Measurements from ENCODE around the gene COX7A2L.

The COX7A2L gene

DNA sequence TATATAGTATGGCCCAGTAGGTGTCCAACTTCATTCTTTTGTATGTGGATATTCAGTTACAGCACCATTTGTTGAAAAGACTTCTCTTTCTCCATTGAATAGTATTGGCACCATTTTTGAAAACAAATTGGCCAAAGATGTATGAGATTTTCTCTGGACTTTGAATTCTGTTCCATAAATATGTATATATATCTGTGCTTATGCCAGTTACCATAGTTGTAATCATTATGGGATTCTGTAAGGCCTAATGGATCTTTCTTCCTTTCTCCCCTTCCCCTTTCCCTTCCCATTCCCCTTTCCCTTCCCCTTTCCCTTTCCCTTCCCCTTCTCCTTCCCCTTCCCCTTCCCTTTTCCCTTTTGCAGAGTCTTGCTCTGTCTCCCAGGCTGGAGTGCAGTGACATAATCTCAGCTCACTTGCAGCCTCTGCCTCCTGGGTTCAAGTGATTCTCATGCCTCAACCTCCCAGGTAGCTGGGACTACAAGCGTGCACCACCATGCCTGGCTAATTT lies 51.0 kb downstream of the COX7A2L start:
- Histone ChIP-seq H2AFZ (ENCODE audit: low read length) (no peak overlapping the region), H3K4me1 (ENCODE audit: low read length) (no peaks in the 10 kb centered on the region), H3K4me3 (ENCODE audit: low read length) (no peak overlapping the region), H3K27me3 (replicated peaks; ENCODE audit: insufficient read depth, low read length) (no peaks in the 10 kb centered on the region), H3K79me2 (ENCODE audit: low read length) (no peaks in the 10 kb centered on the region), H3F3A (ENCODE audit: insufficient read depth, low read length) (no peaks in the 10 kb centered on the region), H4K20me1 (ENCODE audit: insufficient read depth, low read length) (no peaks in the 10 kb centered on the region), H3K9ac (ENCODE audit: low read length) (no peak overlapping the region), H3K36me3 (replicated peaks; ENCODE audit: insufficient read depth, low read length) (no peaks in the 10 kb centered on the region; the same call in 1 of the 2 replicates), H3K27ac (ENCODE audit: low read length) (no peak overlapping the region), H3K9me2 (replicated peaks; ENCODE audit: insufficient read depth, low read length) (no peaks in the 10 kb centered on the region), H3K4me2 (ENCODE audit: low read depth, low read length) (no peak overlapping the region), H3K9me3 (replicated peaks; ENCODE audit: insufficient read depth, low read length) (no peaks in the 10 kb centered on the region)
- DNase-seq = no peak
- TF ChIP-seq EZH2 (optimal IDR thresholded peaks at IDR 0.05; ENCODE audit: low read depth, low read length) (no peak), EZH2phosphoT487 (IDR thresholded peaks at IDR 0.05; ENCODE audit: low read length) (no peak)
- TF ChIP-seq, protein P1, sequence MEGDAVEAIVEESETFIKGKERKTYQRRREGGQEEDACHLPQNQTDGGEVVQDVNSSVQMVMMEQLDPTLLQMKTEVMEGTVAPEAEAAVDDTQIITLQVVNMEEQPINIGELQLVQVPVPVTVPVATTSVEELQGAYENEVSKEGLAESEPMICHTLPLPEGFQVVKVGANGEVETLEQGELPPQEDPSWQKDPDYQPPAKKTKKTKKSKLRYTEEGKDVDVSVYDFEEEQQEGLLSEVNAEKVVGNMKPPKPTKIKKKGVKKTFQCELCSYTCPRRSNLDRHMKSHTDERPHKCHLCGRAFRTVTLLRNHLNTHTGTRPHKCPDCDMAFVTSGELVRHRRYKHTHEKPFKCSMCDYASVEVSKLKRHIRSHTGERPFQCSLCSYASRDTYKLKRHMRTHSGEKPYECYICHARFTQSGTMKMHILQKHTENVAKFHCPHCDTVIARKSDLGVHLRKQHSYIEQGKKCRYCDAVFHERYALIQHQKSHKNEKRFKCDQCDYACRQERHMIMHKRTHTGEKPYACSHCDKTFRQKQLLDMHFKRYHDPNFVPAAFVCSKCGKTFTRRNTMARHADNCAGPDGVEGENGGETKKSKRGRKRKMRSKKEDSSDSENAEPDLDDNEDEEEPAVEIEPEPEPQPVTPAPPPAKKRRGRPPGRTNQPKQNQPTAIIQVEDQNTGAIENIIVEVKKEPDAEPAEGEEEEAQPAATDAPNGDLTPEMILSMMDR (IDR thresholded peaks at IDR 0.05; ENCODE audit: low read length) = no peak

DNA sequence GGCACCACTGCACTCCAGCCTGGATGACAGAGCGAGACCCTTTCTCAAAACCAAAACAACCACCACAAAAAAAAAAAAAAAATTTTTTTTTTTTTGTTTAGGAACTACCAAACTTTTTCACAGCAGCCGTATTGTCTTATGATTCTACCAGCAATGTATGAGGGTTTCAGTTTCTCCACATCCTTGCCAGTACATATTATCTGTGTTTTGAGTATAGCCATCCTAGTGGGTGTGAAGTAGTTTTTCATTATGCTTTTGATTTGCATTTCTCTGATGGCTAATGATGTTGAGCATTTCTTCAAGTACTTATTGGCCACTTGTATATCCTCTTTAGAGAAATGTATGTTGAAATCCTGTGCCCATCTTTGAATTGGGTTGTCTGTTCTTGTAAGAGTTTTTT lies 51.7 kb downstream of the COX7A2L start:
- Histone ChIP-seq H3K9me2 (replicated peaks; ENCODE audit: insufficient read depth, low read length) (no peaks in the 10 kb centered on the region), H3K4me1 (ENCODE audit: low read length) (no peaks in the 10 kb centered on the region), H3K79me2 (ENCODE audit: low read length) (no peaks in the 10 kb centered on the region), H4K20me1 (ENCODE audit: insufficient read depth, low read length) (no peaks in the 10 kb centered on the region), H3F3A (ENCODE audit: insufficient read depth, low read length) (no peaks in the 10 kb centered on the region), H3K4me3 (ENCODE audit: low read length) (no peak overlapping the region), H3K9ac (ENCODE audit: low read length) (no peak overlapping the region), H2AFZ (ENCODE audit: low read length) (no peak overlapping the region), H3K4me2 (ENCODE audit: low read depth, low read length) (no peak overlapping the region), H3K9me3 (replicated peaks; ENCODE audit: insufficient read depth, low read length) (no peaks in the 10 kb centered on the region), H3K27ac (ENCODE audit: low read length) (no peak overlapping the region), H3K27me3 (replicated peaks; ENCODE audit: insufficient read depth, low read length) (no peaks in the 10 kb centered on the region), H3K36me3 (replicated peaks; ENCODE audit: insufficient read depth, low read length) (no peaks in the 10 kb centered on the region; the same call in 1 of the 2 replicates)
- TF ChIP-seq EZH2 (optimal IDR thresholded peaks at IDR 0.05; ENCODE audit: low read depth, low read length) = no peak
- no peak for TF ChIP-seq EZH2phosphoT487 (IDR thresholded peaks at IDR 0.05; ENCODE audit: low read length)
- TF ChIP-seq, protein P1 (IDR thresholded peaks at IDR 0.05; ENCODE audit: low read length) = no peak
- DNase-seq = no peak

DNA sequence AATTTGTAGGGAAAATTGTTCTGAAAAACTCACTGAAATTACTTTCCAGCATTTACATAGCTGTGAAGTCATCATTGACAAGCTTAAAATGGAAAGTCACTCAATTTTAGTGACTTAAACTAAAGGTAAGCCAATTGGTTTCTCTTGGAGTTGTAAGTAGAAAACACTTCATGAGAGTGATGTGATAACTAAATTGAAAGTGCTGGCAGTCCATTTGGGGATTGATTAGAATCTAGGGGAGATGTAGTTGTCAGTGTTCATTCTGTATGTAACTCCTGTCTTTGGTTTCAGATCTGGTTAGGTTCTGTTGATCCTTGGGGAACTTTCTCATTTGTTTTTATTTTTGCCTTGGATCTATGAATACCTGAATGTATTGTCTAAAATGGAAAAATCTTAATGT lies 53.8 kb downstream of the COX7A2L start:
- no peak for TF ChIP-seq EZH2phosphoT487 (IDR thresholded peaks at IDR 0.05; ENCODE audit: low read length)
- TF ChIP-seq, protein P1 (IDR thresholded peaks at IDR 0.05; ENCODE audit: low read length) = no peak
- no peak for TF ChIP-seq EZH2 (optimal IDR thresholded peaks at IDR 0.05; ENCODE audit: low read depth, low read length)
- Histone ChIP-seq H3K9ac (ENCODE audit: low read length) (no peak overlapping the region), H3K9me2 (replicated peaks; ENCODE audit: insufficient read depth, low read length) (no peaks in the 10 kb centered on the region)

More for the DNA sequence above, 53.8 kb downstream of the COX7A2L start:
- no peaks in the 10 kb centered on the region for H3K27me3 ChIP-seq (replicated peaks; ENCODE audit: insufficient read depth, low read length)
- H3K79me2 ChIP-seq (ENCODE audit: low read length) = no peaks in the 10 kb centered on the region
- H2AFZ ChIP-seq (ENCODE audit: low read length) = no peak overlapping the region
- H3K27ac ChIP-seq (ENCODE audit: low read length) = no peak overlapping the region
- H3K4me2 ChIP-seq (ENCODE audit: low read depth, low read length) = no peak overlapping the region
- H3K4me3 ChIP-seq (ENCODE audit: low read length) = no peak overlapping the region
- H3K4me1 ChIP-seq (ENCODE audit: low read length) = no peaks in the 10 kb centered on the region
- no peak for DNase-seq
- no peaks in the 10 kb centered on the region for H3K9me3 ChIP-seq (replicated peaks; ENCODE audit: insufficient read depth, low read length)
- H3F3A ChIP-seq (ENCODE audit: insufficient read depth, low read length) = no peaks in the 10 kb centered on the region
- H4K20me1 ChIP-seq (ENCODE audit: insufficient read depth, low read length) = no peaks in the 10 kb centered on the region
- no peaks in the 10 kb centered on the region; the same call in none of the 2 replicates for H3K36me3 ChIP-seq (replicated peaks; ENCODE audit: insufficient read depth, low read length)
